Type B pancreatic cell (in vitro differentiated cells): ENCODE measurements around the gene SPEG. TPM values are rescaled to one million over a fixed set of nuclear protein-coding genes. Genes with fewer than 3 reads are reported as not detected.

Experiments used
- DNase-seq: peaks from one replicate; pipeline ENCODE4 v3.0.0; 2021; ENCODE audit warnings: mixed read lengths; ENCODE audit not compliant: unreplicated experiment; ENCODE audit errors: extremely low spot score
- H3K27ac Mint-ChIP-seq: 2 replicates; pipeline ENCODE4 v1.8.0; 2021; ENCODE audit warnings: mild to moderate bottlenecking, mixed read lengths
- H3K27me3 Mint-ChIP-seq: 2 replicates; pipeline ENCODE4 v1.8.0; 2021; ENCODE audit warnings: mixed read lengths
- H3K36me3 Mint-ChIP-seq: 2 replicates; pipeline ENCODE4 v1.8.0; 2021; ENCODE audit warnings: mixed read lengths
- H3K4me1 Mint-ChIP-seq: one replicate; pipeline ENCODE4 v1.8.0; 2021; ENCODE audit warnings: mixed read lengths; ENCODE audit not compliant: unreplicated experiment
- H3K4me3 Mint-ChIP-seq: 2 replicates; pipeline ENCODE4 v1.8.0; 2021; ENCODE audit warnings: mild to moderate bottlenecking, mixed read lengths
- H3K9me3 Mint-ChIP-seq: 2 replicates; pipeline ENCODE4 v1.8.0; 2021; ENCODE audit warnings: mixed read lengths
- CTCF ChIP-seq: fragments of 200-600 bp; sonication (generic); conservative IDR thresholded peaks from 2 replicates; pipeline ENCODE4 v1.5.0; 2021; ENCODE audit warnings: antibody characterized with exemption, mild to moderate bottlenecking
- total RNA-seq: library from RNA; stranded (reverse); gene quantifications from 2 replicates; pipeline ENCODE4 v1.2.1, GENCODE V29; 2021; ENCODE audit warnings: low replicate concordance

The SPEG gene
- total RNA-seq, 1 donor from 2014 or later: 49.4 TPM

GRCh38 chr2:219521066-219521880 is 86.6 kb downstream of the SPEG start:
- H3K27ac Mint-ChIP-seq: peak overlapping the region; percentile 11
- DNase-seq: no peak

DNA sequence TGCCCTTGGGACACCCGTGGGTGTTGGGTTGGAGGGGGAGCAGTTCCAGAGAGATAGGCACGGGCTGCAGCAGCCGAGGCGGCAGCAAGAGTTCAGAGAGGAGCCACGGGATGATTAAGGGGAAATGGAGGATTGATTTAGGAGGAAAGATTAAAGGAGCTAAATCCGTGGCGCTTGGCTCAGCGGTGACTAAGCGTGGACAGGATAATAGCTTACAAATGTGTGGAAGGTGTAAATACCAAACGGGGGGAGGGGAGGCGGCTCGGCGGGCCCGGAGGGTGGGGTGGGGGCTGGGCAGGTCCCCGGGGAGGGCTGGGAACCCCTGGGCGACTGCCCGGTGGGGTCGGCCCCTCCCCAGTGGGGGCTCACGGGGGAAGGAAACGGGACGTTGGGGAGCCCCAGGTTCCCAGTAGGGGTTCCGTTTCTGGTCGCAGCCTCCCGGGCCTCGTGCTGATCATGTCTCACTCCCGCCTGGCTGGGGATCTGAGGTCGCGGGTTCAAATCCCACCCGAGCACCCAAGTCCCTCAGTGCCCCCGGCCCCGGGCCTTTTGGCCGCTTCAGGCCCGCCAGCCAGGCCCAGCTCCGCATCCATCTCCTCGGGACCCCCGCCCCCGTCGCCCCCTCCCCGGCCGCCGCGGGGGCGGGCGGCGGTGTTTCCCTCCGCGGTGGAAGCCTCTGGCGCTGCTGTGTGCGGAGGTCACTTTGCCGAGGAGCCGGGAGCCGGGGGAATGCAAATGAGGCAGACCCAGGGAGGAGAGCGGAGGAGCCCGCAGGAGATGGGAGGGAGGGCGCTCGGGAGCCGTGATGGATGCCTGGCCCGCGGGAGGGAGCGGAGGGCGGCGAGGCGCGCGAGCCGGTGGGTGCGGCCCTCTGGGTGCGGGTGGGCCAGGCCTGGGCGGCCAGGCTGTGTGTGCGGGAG is 87.7 kb downstream of the SPEG start:
- peaks cover 62% of the 10 kb centered on the region for H3K4me1 Mint-ChIP-seq
- no peak for TF ChIP-seq CTCF
- H3K4me3 Mint-ChIP-seq: peak overlapping the region; percentile 79
- no peaks in the 10 kb centered on the region for H3K36me3 Mint-ChIP-seq
- peaks cover 69% of the 10 kb centered on the region for H3K27me3 Mint-ChIP-seq
- DNase-seq: no peak
- peak overlapping the region; percentile 11 for H3K27ac Mint-ChIP-seq
- no peaks in the 10 kb centered on the region for H3K9me3 Mint-ChIP-seq

More at GRCh38 chr2:219521066-219521880, 86.6 kb downstream of the SPEG start:
- H3K36me3 Mint-ChIP-seq: no peaks in the 10 kb centered on the region
- H3K4me3 Mint-ChIP-seq: peak overlapping the region; percentile 79
- no peaks in the 10 kb centered on the region for H3K9me3 Mint-ChIP-seq
- TF ChIP-seq CTCF: peak; percentile 83
- peaks cover 58% of the 10 kb centered on the region for H3K4me1 Mint-ChIP-seq
- peaks cover 69% of the 10 kb centered on the region for H3K27me3 Mint-ChIP-seq

DNA sequence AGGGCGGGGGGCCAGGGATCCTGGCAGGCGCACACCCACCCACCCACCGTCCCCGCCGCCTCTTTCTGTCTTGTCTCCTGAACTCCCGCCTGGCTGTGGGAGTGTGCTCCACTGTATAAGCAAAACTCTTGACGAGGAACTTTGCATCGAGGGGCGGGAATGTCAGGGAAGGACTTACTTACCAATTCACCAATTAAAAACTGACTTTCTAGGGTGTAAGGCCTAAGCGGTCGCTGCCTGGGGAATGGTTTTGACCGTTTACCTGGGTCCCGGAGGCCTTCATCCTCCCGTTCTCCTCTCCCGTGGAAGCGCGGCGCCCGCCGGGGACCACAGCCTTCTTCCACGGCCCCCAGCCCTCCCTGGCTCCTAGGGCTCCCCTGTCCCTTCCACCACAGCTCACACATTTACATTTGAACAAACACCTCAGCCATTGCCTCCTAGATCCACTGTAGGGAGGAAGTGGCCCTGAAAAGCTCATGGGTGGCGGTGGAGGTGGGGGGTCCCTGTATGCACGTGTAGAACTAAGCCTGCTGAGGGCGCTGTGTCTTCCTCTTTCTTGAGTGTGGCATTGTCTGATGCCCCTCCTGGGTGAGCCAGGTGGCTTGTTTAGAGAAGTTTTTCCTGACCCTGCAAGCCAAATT is 88.5 kb downstream of the SPEG start:
- Mint-ChIP-seq H3K4me1 (peaks cover 60% of the 10 kb centered on the region), H3K27me3 (peaks cover 69% of the 10 kb centered on the region), H3K4me3 (peak overlapping the region; percentile 51), H3K36me3 (no peaks in the 10 kb centered on the region), H3K27ac (no peak overlapping the region), H3K9me3 (no peaks in the 10 kb centered on the region)
- no peak for DNase-seq
- TF ChIP-seq CTCF: peak; percentile 26

DNA sequence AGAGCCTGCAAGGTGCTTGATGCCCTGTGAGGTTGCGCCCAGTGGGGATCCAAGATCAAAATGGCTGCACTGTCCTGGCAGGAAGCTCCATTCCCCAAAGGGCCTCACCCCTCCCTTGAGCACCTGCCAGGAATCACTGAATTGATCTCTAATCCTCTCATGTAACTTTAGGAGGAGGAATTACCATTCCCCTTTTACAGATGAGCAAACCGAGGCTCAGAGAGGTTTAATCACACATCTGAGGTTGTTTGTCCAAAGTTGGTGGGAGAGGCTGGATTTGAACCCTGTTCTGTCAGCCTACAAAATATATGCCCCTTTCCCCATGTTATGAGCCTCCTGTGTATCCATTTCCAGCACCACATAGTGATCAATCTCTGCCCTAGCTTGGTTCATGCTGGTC is 90.2 kb downstream of the SPEG start:
- Mint-ChIP-seq H3K27me3 (peaks cover 73% of the 10 kb centered on the region), H3K4me1 (peaks cover 57% of the 10 kb centered on the region), H3K27ac (no peak overlapping the region), H3K4me3 (no peak overlapping the region), H3K36me3 (no peaks in the 10 kb centered on the region), H3K9me3 (no peaks in the 10 kb centered on the region)
- no peak for TF ChIP-seq CTCF
- no peak for DNase-seq

DNA sequence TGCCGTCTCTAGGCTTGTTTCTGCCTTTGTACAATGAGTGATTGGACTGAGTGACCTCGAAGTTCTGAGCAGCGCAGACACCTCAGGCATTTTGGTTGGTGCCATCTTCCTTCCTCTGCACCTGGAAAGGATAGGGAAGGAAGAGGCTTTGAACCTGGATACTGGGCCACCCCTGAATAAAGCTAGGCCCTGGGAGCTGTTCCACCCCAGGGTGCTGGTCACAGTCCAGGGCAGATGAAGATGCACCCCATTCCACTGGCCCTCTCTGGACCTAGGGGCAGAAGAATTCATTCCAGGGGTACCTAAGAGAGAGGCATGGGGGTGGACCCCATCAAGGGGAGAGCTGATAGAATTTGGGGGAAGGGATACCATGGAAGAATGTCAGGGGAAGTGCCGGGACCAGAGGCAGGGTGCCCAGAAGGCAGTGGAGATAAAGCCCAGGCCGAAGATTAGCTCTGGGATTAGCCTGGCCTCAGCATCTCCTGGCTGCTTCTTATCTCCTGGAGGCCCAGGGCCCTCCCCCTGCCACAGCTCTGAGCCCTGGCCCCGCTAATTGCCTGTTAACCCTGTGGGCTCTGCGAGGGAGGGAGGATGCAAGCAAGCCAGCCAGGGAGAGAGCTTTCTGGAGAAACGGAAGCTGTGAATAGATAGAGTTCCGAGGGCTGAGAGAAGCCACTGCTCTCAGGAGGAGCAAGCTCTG is 91.0 kb downstream of the SPEG start:
- Mint-ChIP-seq H3K36me3 (no peaks in the 10 kb centered on the region), H3K4me1 (peaks cover 51% of the 10 kb centered on the region)
- TF ChIP-seq CTCF: no peak

More for the DNA sequence above, 91.0 kb downstream of the SPEG start:
- no peaks in the 10 kb centered on the region for H3K9me3 Mint-ChIP-seq
- H3K27me3 Mint-ChIP-seq: peaks cover 75% of the 10 kb centered on the region
- H3K27ac Mint-ChIP-seq: peak overlapping the region; percentile 49
- DNase-seq: no peak
- peak overlapping the region; percentile 57 for H3K4me3 Mint-ChIP-seq
